ENCODE measurements around the gene FAM241A. TPM values are rescaled to one million over a fixed set of nuclear protein-coding genes. Genes with fewer than 3 reads are reported as not detected.

The FAM241A gene
- total RNA-seq: 3.4 and 3.8 TPM in 2 replicates

DNA sequence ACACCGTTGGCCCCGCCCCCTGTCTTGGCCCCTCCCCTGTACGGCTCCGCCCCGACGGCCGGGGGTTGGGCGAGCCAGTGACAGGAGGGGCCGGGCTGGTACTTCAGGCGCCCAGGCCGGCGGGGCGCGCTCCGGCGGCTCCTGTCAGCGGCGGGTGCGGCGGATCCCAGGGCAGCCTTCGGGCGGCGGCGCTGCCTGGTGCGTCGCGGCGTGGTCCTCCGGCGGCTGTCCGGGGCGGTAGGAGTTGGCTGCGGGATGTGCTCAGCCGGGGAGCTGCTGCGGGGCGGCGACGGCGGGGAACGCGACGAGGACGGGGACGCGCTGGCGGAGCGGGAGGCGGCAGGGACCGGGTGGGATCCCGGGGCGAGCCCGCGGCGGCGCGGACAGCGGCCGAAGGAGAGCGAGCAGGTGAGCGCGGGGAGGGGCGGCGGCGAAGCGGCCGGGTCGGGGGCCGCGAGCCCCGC, at the start of gene FAM241A:
TSS of gene FAM241A (plus strand) at position 129 of the 464 bp plus-strand sequence. CDS start at position 256, 127 bp downstream.

GRCh38 chr4:112231779-112232713, 86.8 kb downstream of the FAM241A start, which contains the start of gene AP1AR:
AP1AR (plus strand) TSS chr4:112231787; CDS start chr4:112232092, 305 bp downstream.

Other genes starting within 250 kb of the FAM241A start
- gene AP1AR, start 86.3 kb downstream of the FAM241A start, total RNA-seq: 7.6 and 9.0 TPM in 2 replicates
- 1.4 and 12.0 TPM in 2 replicates for gene TIFA, start 140.4 kb downstream of the FAM241A start, total RNA-seq
- gene ALPK1, start 151.9 kb downstream of the FAM241A start, total RNA-seq: 4.1 and 4.3 TPM in 2 replicates

Measured in cardiac atrium fibroblast (primary cell).